Measurements from ENCODE around the gene BCAT1.

Gene BCAT1

DNA sequence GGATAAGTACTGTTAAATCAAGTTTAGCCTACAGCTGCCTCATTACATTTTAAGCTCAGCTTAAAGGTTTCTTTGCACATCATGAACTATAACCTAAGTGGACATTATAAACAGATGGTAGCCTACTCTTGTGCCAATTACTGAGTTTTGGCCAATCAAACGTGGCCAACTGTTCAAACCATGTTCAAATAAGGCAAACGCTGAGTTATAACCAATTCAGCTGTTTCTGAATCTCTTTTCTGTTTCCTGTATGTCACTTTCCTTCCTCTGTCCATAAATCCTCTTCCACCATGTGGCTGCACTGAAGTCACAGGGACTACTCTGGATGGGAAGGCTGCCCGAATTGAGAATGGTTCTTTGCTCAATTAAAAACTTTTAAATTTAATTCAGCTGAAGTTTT lies 98.4 kb downstream of the BCAT1 start:
- Histone ChIP-seq H3K27me3 (no peaks in the 10 kb centered on the region), H3K9me3 (no peaks in the 10 kb centered on the region), H3K36me3 (no peaks in the 10 kb centered on the region), H3K4me3 (no peak overlapping the region), H3K4me1 (no peaks in the 10 kb centered on the region), H3K27ac (no peak overlapping the region)
- TF ChIP-seq, protein P1, sequence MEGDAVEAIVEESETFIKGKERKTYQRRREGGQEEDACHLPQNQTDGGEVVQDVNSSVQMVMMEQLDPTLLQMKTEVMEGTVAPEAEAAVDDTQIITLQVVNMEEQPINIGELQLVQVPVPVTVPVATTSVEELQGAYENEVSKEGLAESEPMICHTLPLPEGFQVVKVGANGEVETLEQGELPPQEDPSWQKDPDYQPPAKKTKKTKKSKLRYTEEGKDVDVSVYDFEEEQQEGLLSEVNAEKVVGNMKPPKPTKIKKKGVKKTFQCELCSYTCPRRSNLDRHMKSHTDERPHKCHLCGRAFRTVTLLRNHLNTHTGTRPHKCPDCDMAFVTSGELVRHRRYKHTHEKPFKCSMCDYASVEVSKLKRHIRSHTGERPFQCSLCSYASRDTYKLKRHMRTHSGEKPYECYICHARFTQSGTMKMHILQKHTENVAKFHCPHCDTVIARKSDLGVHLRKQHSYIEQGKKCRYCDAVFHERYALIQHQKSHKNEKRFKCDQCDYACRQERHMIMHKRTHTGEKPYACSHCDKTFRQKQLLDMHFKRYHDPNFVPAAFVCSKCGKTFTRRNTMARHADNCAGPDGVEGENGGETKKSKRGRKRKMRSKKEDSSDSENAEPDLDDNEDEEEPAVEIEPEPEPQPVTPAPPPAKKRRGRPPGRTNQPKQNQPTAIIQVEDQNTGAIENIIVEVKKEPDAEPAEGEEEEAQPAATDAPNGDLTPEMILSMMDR (IDR thresholded peaks at IDR 0.05): no peak
- no peak for DNase-seq
- intact Hi-C loops (cut with DNase I; ENCODE audit: low total_unique reads): no loop called here

DNA sequence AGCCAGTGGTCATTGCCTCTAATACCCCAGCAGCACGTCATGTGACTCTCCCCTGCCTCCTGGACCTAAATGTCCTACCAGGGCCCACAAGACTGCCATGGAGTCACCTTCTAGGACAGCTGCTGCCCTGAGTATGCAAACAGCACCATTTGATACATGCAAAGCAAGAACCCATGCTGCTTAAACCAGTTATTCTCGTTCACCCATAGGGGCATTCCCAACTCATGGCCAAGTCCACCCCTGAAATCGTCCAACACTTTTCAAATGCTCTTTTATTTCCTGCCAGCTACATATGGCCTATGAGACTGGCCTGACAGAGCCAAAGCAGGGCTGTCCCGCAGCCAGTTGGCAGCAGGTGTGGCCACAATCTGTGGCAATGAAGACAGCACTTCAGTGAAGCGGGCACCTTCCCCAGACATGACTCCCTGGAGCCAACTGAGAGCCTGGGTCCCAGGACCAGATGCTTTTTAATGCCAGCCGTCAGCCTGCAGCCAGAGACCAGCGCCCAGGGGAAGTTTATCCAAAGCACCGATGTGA lies 99.9 kb downstream of the BCAT1 start:
- TF ChIP-seq, protein P1 (IDR thresholded peaks at IDR 0.05): no peak
- H3K27ac ChIP-seq: no peak overlapping the region
- H3K4me3 ChIP-seq: no peak overlapping the region
- no peaks in the 10 kb centered on the region for H3K4me1 ChIP-seq
- H3K9me3 ChIP-seq: no peaks in the 10 kb centered on the region
- intact Hi-C loops (cut with DNase I; ENCODE audit: low total_unique reads): no loop called here
- no peak for DNase-seq
- H3K27me3 ChIP-seq: no peaks in the 10 kb centered on the region
- H3K36me3 ChIP-seq: no peaks in the 10 kb centered on the region

DNA sequence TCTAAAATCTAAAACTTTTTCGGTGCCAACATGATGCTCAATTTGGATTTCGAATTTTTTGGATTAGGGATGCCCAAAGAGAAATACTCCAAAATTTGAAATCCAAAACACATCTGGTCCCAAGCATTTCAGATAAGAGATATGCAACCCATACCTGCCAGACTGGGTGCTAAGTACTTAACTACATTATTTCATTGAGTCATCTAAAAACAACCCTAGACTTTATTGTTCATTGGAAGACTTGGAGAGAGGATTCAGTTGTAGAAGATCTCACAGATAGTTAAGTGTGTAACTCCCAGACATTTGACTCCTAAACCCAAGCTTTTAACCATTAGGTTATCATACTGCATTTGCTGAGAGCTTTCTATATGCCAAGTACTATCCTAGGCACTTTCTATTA lies 102.2 kb downstream of the BCAT1 start:
- intact Hi-C loops (cut with DNase I; ENCODE audit: low total_unique reads): no loop called here
- no peaks in the 10 kb centered on the region for H3K27me3 ChIP-seq
- no peak for DNase-seq
- no peaks in the 10 kb centered on the region for H3K4me1 ChIP-seq
- TF ChIP-seq, protein P1 (IDR thresholded peaks at IDR 0.05): no peak
- no peaks in the 10 kb centered on the region for H3K9me3 ChIP-seq
- no peaks in the 10 kb centered on the region for H3K36me3 ChIP-seq
- H3K4me3 ChIP-seq: no peak overlapping the region
- H3K27ac ChIP-seq: no peak overlapping the region

DNA sequence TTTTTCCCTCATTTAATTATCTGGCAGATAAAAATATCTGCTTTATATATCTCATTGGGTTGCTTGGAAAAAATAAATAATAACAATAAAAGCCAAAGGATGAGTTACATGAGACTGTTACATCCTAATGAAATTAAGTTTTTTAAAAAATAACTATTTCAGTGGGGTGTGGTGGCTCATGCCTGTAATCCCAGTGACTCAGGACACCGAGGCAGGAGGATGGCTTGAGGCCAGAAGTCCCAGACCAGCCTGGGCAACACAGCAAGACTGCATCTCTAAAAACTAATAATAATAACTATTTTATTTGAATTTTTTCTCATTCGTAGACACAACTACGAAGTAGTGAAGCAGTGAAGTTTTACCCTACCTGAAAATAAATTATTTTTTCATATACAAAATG lies 103.3 kb downstream of the BCAT1 start:
- Histone ChIP-seq H3K9me3 (no peaks in the 10 kb centered on the region), H3K27ac (no peak overlapping the region), H3K4me3 (no peak overlapping the region), H3K27me3 (no peaks in the 10 kb centered on the region), H3K36me3 (no peaks in the 10 kb centered on the region), H3K4me1 (peaks cover 0 to 1% (median 0%) of the 10 kb centered on the region in 4 donors)
- intact Hi-C loops (cut with DNase I; ENCODE audit: low total_unique reads): no loop called here
- DNase-seq: peak in 1 of 2 donors; percentile 37
- TF ChIP-seq, protein P1 (IDR thresholded peaks at IDR 0.05): no peak

DNA sequence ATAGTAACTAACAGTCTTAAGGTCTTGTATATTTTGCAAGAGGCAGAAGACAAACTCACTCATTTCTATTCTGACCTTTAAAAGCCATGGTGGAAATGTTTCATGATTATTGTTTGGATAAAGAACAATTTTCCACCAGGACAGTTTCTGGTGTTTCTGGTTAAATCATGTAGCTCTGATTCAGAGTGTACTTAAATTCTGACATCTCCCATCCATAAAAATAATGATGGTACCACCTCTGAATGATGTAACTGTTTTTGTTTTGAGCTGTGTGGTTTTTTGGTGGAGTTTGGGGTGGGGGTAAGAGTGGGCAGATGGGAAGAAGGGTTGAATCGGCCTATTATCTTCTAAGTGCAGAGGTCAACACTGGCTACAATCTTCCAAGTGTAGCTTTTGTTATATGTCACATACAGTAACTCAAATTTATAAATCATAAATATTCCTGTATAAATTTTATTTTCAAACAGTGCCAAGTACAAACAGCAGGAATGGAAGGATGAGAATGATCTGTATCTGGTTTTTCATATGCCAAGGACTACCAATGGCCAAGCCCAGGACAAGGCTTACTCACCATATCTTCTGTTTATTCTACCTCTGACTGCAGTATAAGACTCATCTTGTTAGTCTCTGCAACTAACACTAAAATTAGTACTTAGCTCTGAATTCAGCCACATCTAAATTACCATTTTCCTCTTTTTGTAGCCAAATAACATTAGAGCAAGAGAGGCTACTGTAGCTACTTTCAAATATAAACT lies 108.7 kb downstream of the BCAT1 start:
- Histone ChIP-seq H3K27ac (no peak overlapping the region), H3K9me3 (no peaks in the 10 kb centered on the region), H3K4me1 (peaks cover 0 to 30% (median 5%) of the 10 kb centered on the region in 4 donors), H3K27me3 (no peaks in the 10 kb centered on the region), H3K4me3 (no peak overlapping the region), H3K36me3 (no peaks in the 10 kb centered on the region)
- no peak for DNase-seq
- TF ChIP-seq, protein P1 (IDR thresholded peaks at IDR 0.05): no peak
- intact Hi-C loops (cut with DNase I; ENCODE audit: low total_unique reads): no loop called here
